A673 (cell line): ENCODE measurements around the gene NRM.

Experiments used
- EZH2 ChIP-seq: fragments of 200-600 bp; sonication (generic); IDR thresholded peaks from 2 replicates; pipeline ENCODE4 v1.6.1; 2017; ENCODE audit warnings: borderline replicate concordance, low read depth, mild to moderate bottlenecking, mixed read lengths, antibody characterized with exemption, low read length; ENCODE audit not compliant: poor library complexity, severe bottlenecking
- TF ChIP-seq, protein P1 (sequence below): fragments of 300-800, 200-600 bp; sonication (generic); conservative IDR thresholded peaks from 2 replicates; pipeline ENCODE4 v1.5.1; 2017; ENCODE audit warnings: low read depth, mild to moderate bottlenecking, antibody characterized with exemption, low read length, moderate library complexity, mixed read lengths

DNA sequence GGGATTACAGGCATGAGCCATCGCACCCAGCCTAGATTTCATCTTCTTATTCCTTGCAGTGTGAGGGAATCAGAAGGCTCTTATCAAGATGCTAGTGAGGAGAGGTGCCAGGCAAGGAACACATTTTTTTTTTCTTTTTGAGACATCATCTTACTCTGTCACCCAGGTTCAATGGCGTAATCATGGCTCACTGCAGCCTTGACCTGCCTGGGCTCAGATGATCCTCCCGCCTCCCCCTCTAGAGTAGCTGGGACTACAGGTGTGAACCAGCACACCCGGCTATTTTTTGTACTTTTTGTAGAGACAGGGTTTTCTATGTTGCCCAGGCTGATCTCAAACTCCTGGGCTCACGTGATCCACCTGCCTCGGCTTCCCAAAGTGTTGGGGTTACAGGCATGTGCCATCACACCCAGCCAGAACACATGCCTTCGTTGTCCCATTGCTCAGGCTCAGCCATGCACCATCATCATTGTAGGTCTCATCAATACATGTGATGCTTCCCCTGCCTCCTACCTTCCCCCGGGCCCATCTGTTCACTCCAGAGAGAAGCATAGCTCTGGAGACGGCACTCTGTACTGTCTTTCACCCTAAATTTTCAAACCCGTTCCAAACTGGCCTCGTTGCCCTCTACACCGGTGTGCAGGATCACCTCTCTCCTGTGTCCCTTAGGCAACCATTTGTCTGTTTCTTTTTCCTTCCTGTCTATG lies 41.6 kb upstream of the NRM start:
- TF ChIP-seq, protein P1, sequence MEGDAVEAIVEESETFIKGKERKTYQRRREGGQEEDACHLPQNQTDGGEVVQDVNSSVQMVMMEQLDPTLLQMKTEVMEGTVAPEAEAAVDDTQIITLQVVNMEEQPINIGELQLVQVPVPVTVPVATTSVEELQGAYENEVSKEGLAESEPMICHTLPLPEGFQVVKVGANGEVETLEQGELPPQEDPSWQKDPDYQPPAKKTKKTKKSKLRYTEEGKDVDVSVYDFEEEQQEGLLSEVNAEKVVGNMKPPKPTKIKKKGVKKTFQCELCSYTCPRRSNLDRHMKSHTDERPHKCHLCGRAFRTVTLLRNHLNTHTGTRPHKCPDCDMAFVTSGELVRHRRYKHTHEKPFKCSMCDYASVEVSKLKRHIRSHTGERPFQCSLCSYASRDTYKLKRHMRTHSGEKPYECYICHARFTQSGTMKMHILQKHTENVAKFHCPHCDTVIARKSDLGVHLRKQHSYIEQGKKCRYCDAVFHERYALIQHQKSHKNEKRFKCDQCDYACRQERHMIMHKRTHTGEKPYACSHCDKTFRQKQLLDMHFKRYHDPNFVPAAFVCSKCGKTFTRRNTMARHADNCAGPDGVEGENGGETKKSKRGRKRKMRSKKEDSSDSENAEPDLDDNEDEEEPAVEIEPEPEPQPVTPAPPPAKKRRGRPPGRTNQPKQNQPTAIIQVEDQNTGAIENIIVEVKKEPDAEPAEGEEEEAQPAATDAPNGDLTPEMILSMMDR: no peak
- no peak for TF ChIP-seq EZH2
